ENCODE measurements around the gene GRIK1. TPM values are rescaled to one million over a fixed set of nuclear protein-coding genes. Genes with fewer than 3 reads are reported as not detected.

The GRIK1 gene
- total RNA-seq, 4 donors from 2014 or later, result 1.2 to 7.4 (median 1.3) TPM; not detected in 1

DNA sequence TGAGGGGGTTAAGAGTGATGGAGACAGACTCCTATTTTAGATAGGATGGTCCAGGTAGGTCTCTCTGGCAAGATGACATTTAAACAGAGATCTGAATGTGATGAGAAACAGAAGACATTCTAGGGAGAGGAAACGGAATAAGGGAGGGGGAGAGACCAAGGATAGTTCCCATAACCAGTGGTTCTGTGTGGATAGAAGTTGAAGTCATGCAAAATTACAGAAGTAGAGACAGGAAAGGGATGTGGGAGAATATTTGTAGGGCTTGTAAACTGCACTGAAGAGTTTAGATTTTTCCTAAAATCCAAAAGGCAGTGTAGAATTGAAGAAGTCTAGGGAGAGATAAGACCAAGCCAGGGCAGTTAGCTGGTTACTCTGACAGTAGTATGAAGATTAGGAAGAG is 200.6 kb downstream of the GRIK1 start:
- TF ChIP-seq CTCF (IDR thresholded peaks at IDR 0.05), result no peak
- no peak for TF ChIP-seq POLR2A (IDR thresholded peaks at IDR 0.05)
- Histone ChIP-seq H3K4me3 (no peak overlapping the region), H3K36me3 (no peaks in the 10 kb centered on the region), H3K9me3 (no peaks in the 10 kb centered on the region), H3K27ac (no peak overlapping the region), H3K4me1 (peaks cover 0 to 7% (median 0%) of the 10 kb centered on the region in 4 donors), H3K27me3 (no peaks in the 10 kb centered on the region)
- DNase-seq, result no peak

DNA sequence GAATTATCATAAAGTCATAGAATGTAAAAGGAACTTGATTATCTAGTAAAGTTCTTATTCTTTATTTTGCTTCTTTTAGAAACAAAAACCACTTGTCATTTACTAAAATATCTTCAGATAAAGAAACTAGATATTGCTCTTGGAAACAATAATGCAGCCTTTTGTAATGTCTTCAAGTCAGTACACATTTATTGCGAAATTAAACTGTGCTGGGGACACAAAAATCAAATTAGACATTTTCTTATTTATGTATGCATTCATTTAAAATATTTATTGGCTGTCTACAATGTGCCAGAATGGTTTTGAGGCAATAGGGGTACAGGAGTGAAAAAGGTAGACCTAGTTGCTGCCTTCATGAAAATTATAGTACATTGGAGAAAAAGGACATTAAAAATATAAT is 201.1 kb downstream of the GRIK1 start:
- DNase-seq, result no peak
- TF ChIP-seq CTCF (IDR thresholded peaks at IDR 0.05) (no peak), POLR2A (IDR thresholded peaks at IDR 0.05) (no peak)
- H3K4me1 ChIP-seq, result peaks cover 0 to 7% (median 0%) of the 10 kb centered on the region in 4 donors
- no peaks in the 10 kb centered on the region for H3K27me3 ChIP-seq
- H3K4me3 ChIP-seq, result no peak overlapping the region
- no peaks in the 10 kb centered on the region for H3K9me3 ChIP-seq
- H3K36me3 ChIP-seq, result no peaks in the 10 kb centered on the region
- no peak overlapping the region for H3K27ac ChIP-seq

- Histone ChIP-seq H3K27ac (no peak overlapping the region), H3K4me1 (peaks cover 0 to 7% (median 0%) of the 10 kb centered on the region in 4 donors), H3K9me3 (no peaks in the 10 kb centered on the region), H3K36me3 (no peaks in the 10 kb centered on the region), H3K27me3 (no peaks in the 10 kb centered on the region), H3K4me3 (no peak overlapping the region)
- DNase-seq, result no peak
- TF ChIP-seq POLR2A (IDR thresholded peaks at IDR 0.05) (no peak), CTCF (IDR thresholded peaks at IDR 0.05) (no peak)
Measured at GRCh38 chr21:29737186-29737585, 202.6 kb downstream of the GRIK1 start.

DNA sequence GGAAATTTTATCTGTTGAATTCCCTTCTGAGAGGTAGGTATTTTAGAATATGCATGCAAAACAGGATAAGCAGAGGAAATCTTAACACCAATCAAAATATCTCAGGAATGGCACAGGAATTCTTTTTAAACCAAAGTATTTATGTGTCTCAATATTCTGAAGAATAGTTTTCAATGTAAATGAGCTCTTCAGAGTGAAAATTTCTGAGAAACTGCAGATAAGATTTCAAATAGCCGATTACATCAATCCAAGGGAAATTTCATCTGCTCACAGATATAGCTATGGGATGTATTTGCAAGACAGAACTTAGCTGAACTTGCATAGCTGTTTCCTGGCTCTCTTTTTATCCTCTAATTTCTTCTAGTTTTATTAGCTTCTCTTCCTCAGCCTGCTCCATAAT is 209.5 kb downstream of the GRIK1 start:
- no peak for DNase-seq
- Histone ChIP-seq H3K27ac (no peak overlapping the region), H3K4me3 (no peak overlapping the region), H3K9me3 (no peaks in the 10 kb centered on the region), H3K36me3 (no peaks in the 10 kb centered on the region), H3K27me3 (no peaks in the 10 kb centered on the region), H3K4me1 (no peaks in the 10 kb centered on the region)
- TF ChIP-seq CTCF (IDR thresholded peaks at IDR 0.05) (no peak), POLR2A (IDR thresholded peaks at IDR 0.05) (no peak)

DNA sequence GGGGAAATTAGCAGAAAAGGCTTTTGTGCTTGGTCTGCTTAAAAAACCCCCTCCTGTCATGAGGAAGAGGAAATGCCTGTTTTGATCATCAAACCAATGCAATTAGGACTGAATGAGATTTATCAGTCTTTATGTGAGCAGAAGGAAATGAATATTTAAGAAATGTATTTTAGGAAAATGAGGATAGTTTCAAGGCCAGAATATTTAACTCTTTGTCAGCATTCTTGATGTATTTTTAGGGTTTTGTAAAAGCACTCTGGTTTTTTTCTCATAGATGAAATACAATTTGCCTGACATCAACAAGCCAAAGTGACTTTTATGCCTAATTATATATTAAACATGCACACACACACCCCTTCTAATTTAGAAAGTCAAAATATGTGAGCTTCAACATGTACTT is 213.8 kb downstream of the GRIK1 start:
- Histone ChIP-seq H3K4me3 (no peak overlapping the region), H3K36me3 (no peaks in the 10 kb centered on the region), H3K4me1 (no peaks in the 10 kb centered on the region), H3K27me3 (no peaks in the 10 kb centered on the region), H3K9me3 (no peaks in the 10 kb centered on the region), H3K27ac (no peak overlapping the region)
- TF ChIP-seq POLR2A (IDR thresholded peaks at IDR 0.05) (no peak), CTCF (IDR thresholded peaks at IDR 0.05) (no peak)
- no peak for DNase-seq

Data from Peyer's patch (tissue), 4 donors.